Measurements from ENCODE around the gene STK40. TPM values are rescaled to one million over a fixed set of nuclear protein-coding genes. Genes with fewer than 3 reads are reported as not detected.

STK40 gene
- total and polyA plus RNA-seq, 9 of the 15 experiments (the other 6 are each of a cell fraction or from before 2014, with no cell fraction given) = 0.69 to 94.3 (median 39.1) TPM

GRCh38 chr1:36387141-36387949, 1.6 kb upstream of the STK40 start (continued):
- TF ChIP-seq, protein P1, sequence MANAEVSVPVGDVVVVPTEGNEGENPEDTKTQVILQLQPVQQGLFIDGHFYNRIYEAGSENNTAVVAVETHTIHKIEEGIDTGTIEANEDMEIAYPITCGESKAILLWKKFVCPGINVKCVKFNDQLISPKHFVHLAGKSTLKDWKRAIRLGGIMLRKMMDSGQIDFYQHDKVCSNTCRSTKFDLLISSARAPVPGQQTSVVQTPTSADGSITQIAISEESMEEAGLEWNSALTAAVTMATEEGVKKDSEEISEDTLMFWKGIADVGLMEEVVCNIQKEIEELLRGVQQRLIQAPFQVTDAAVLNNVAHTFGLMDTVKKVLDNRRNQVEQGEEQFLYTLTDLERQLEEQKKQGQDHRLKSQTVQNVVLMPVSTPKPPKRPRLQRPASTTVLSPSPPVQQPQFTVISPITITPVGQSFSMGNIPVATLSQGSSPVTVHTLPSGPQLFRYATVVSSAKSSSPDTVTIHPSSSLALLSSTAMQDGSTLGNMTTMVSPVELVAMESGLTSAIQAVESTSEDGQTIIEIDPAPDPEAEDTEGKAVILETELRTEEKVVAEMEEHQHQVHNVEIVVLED (CRISPR knock-in tag; IDR thresholded peaks at IDR 0.05) = no peak
- TF ChIP-seq PTBP1 (IDR thresholded peaks at IDR 0.05; ENCODE audit: low read depth, low read length) (0 out of 2 replicates have a peak, but pooled peaks have one; percentile 23), PKNOX1 (IDR thresholded peaks at IDR 0.05) (peak; percentile 71), FOXP1 (CRISPR knock-in tag; IDR thresholded peaks at IDR 0.05) (0 out of 2 replicates have a peak, but pooled peaks have one; percentile 28), CAMTA2 (CRISPR knock-in tag; conservative IDR thresholded peaks at IDR 0.05) (no peak), ZNF175 (CRISPR knock-in tag; IDR thresholded peaks at IDR 0.05; ENCODE audit: low read depth) (peak; percentile 89; the same call in 1 of the 2 replicates), TAF7 (tag; IDR thresholded peaks at IDR 0.05) (peak; percentile 44; the same call in 1 of the 2 replicates), NR4A1 (CRISPR knock-in tag; IDR thresholded peaks at IDR 0.05) (no peak), NR4A1 (tag; IDR thresholded peaks at IDR 0.05) (0 out of 2 replicates have a peak, but pooled peaks have one; percentile 80), SMARCE1 (IDR thresholded peaks at IDR 0.05) (peak; percentile 10; the same call in 1 of the 2 replicates), CHD1 (IDR thresholded peaks at IDR 0.05; ENCODE audit: low read length) (no peak), HDAC8 (tag; IDR thresholded peaks at IDR 0.05) (peak; percentile 88), ZNF668 (CRISPR knock-in tag; IDR thresholded peaks at IDR 0.05) (0 out of 2 replicates have a peak, but pooled peaks have one; percentile 39), MIER1 (IDR thresholded peaks at IDR 0.05; ENCODE audit: low read depth) (peak; percentile 72)
- TF ChIP-seq, protein P2, sequence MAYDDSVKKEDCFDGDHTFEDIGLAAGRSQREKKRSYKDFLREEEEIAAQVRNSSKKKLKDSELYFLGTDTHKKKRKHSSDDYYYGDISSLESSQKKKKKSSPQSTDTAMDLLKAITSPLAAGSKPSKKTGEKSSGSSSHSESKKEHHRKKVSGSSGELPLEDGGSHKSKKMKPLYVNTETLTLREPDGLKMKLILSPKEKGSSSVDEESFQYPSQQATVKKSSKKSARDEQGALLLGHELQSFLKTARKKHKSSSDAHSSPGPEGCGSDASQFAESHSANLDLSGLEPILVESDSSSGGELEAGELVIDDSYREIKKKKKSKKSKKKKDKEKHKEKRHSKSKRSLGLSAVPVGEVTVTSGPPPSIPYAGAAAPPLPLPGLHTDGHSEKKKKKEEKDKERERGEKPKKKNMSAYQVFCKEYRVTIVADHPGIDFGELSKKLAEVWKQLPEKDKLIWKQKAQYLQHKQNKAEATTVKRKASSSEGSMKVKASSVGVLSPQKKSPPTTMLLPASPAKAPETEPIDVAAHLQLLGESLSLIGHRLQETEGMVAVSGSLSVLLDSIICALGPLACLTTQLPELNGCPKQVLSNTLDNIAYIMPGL (CRISPR knock-in tag; IDR thresholded peaks at IDR 0.05) = no peak
- TF ChIP-seq, protein P3, sequence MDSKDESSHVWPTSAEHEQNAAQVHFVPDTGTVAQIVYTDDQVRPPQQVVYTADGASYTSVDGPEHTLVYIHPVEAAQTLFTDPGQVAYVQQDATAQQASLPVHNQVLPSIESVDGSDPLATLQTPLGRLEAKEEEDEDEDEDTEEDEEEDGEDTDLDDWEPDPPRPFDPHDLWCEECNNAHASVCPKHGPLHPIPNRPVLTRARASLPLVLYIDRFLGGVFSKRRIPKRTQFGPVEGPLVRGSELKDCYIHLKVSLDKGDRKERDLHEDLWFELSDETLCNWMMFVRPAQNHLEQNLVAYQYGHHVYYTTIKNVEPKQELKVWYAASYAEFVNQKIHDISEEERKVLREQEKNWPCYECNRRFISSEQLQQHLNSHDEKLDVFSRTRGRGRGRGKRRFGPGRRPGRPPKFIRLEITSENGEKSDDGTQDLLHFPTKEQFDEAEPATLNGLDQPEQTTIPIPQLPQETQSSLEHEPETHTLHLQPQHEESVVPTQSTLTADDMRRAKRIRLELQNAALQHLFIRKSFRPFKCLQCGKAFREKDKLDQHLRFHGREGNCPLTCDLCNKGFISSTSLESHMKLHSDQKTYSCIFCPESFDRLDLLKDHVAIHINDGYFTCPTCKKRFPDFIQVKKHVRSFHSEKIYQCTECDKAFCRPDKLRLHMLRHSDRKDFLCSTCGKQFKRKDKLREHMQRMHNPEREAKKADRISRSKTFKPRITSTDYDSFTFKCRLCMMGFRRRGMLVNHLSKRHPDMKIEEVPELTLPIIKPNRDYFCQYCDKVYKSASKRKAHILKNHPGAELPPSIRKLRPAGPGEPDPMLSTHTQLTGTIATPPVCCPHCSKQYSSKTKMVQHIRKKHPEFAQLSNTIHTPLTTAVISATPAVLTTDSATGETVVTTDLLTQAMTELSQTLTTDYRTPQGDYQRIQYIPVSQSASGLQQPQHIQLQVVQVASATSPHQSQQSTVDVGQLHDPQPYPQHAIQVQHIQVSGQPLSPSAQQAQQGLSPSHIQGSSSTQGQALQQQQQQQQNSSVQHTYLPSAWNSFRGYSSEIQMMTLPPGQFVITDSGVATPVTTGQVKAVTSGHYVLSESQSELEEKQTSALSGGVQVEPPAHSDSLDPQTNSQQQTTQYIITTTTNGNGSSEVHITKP (IDR thresholded peaks at IDR 0.05; ENCODE audit: partially characterized antibody) = no peak
